ENCODE results near the gene DNAH8.

DNAH8 gene

DNA sequence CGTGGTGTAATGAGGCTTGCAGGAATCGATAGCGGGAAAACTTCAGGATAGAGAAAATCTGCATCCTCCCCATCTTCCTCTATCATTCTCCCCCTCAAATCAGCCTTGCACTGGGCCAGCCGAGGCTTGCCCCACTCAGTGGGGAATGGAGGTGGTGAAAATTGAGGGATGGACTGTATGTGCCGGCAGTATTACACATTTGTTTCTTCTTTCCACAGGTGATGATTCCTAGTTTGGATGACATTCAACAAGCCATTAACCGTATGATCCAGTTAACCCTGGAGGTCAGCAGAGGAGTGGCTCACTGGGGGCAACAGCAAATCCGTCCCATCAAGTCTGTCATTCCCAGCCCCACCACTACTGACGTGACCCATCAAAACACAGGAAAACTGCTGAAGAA, 100.1 kb downstream of the DNAH8 start:
- no peak for DNase-seq (ENCODE audit: low spot score)

DNA sequence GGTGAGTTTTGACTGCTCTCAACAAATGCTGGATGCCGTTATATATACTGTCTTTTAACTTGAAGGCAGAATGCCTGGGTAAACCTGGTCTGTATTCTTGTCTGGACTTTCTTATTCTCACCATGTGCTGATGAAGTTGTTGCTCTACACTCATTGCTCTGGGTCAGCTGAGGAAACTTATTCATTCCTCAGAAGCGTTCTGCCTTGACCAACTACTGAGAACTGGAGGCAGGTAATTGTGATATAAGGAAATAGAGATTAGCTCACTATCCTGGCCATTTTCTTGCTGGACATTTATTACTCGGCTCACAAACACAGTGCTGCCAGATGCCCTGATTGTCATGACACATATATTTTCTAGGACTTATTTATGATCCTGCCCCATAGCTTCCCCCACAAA, 103.6 kb downstream of the DNAH8 start:
- DNase-seq (ENCODE audit: low spot score), result no peak
- no peak for TF ChIP-seq CTCF (IDR thresholded peaks at IDR 0.05; ENCODE audit: extremely low read depth, missing control alignments)

More for the DNA sequence above, 100.1 kb downstream of the DNAH8 start:
- TF ChIP-seq CTCF (IDR thresholded peaks at IDR 0.05; ENCODE audit: extremely low read depth, missing control alignments), result no peak

DNA sequence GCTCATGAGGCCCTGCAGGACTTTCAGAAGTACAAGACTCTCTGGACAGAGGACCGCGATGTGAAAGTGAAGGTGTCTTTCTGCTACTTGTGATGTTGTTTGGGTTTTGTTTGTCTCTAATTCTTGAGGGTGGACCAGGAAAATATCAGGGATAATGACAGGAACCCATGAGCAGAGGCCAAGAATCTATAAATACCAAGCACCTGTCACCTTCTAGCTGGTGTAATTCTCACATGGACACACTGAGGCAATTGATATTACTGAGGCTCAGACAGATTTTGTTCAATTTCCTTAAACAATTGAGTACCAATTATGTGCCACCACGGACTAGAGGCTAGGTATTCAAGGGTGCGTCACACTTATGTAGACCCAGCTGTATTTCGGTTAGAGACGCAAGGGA, 107.9 kb downstream of the DNAH8 start:
- no peak for DNase-seq (ENCODE audit: low spot score)
- no peak for TF ChIP-seq CTCF (IDR thresholded peaks at IDR 0.05; ENCODE audit: extremely low read depth, missing control alignments)

GRCh38 chr6:38824243-38824894, 109.3 kb downstream of the DNAH8 start:
- no peak for DNase-seq (ENCODE audit: low spot score)
- no peak for TF ChIP-seq CTCF (IDR thresholded peaks at IDR 0.05; ENCODE audit: extremely low read depth, missing control alignments)

- TF ChIP-seq CTCF (IDR thresholded peaks at IDR 0.05; ENCODE audit: extremely low read depth, missing control alignments), result no peak
- DNase-seq (ENCODE audit: low spot score), result no peak
These were observed 111.9 kb downstream of the DNAH8 start for GRCh38 chr6:38827024-38827423.

DNA sequence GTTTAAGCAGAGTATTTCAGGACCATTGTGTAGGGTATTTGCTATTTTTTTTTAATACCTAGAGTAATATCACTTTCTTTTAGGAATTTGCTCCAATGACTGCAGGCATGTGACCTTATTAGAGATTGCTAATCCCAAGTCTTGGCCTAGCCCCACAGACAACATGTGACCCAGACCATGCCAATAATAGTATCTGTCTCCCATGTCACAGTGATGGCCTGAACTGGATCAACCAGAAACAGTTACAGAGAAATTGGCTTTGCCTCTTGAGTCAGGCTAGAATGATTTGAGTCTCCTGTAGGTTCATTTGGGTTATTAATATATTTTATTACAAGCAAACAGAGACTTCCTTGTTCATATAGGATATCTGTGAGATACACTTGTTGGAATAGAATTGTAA, 116.8 kb downstream of the DNAH8 start:
- TF ChIP-seq CTCF (IDR thresholded peaks at IDR 0.05; ENCODE audit: extremely low read depth, missing control alignments), result no peak
- no peak for DNase-seq (ENCODE audit: low spot score)

DNA sequence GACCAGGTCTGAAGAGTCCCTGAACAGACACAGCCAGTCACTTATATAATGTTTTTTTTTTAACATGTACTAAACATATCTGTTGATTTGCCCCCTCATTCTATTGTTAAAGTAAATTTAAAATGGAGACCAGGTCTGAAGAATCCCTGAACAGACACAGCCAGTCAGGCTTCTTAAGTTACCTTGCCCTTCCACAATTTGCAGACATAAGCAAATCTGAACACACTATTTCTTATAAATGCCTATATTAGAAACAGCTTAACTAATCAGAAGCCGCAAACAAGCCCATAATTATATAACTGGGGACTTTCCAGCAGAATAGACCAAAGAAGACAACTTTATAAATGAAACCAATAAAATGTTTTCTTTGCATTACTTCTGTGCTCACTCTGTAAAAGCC, 118.2 kb downstream of the DNAH8 start:
- no peak for TF ChIP-seq CTCF (IDR thresholded peaks at IDR 0.05; ENCODE audit: extremely low read depth, missing control alignments)
- no peak for DNase-seq (ENCODE audit: low spot score)
